ENCODE data around the gene C6orf15.

DNA sequence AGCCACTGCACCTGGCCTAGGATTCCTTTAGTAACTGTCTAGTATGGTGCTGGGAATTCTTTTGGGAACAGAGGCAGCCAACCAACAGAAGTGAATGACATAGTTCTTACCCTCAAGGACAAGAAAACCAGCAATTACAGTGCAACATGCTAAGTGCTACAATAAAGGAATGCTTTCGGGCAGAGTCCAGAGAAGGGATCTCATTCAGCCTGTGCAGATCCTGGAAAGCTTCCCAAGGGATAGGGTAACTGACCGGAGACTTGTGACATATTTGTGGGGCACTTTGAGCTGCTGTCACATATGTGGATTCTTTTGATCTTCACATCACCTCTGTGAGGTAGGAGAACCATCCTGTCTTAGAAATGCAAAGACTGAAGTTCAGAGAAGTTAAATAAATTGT lies 46.8 kb downstream of the C6orf15 start:
- TF ChIP-seq, protein P1, sequence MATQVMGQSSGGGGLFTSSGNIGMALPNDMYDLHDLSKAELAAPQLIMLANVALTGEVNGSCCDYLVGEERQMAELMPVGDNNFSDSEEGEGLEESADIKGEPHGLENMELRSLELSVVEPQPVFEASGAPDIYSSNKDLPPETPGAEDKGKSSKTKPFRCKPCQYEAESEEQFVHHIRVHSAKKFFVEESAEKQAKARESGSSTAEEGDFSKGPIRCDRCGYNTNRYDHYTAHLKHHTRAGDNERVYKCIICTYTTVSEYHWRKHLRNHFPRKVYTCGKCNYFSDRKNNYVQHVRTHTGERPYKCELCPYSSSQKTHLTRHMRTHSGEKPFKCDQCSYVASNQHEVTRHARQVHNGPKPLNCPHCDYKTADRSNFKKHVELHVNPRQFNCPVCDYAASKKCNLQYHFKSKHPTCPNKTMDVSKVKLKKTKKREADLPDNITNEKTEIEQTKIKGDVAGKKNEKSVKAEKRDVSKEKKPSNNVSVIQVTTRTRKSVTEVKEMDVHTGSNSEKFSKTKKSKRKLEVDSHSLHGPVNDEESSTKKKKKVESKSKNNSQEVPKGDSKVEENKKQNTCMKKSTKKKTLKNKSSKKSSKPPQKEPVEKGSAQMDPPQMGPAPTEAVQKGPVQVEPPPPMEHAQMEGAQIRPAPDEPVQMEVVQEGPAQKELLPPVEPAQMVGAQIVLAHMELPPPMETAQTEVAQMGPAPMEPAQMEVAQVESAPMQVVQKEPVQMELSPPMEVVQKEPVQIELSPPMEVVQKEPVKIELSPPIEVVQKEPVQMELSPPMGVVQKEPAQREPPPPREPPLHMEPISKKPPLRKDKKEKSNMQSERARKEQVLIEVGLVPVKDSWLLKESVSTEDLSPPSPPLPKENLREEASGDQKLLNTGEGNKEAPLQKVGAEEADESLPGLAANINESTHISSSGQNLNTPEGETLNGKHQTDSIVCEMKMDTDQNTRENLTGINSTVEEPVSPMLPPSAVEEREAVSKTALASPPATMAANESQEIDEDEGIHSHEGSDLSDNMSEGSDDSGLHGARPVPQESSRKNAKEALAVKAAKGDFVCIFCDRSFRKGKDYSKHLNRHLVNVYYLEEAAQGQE (IDR thresholded peaks at IDR 0.05; ENCODE audit: insufficient read depth in 1 of 2, low read depth in 2 of 2, low read length in 1 of 2) = no peak
- TF ChIP-seq, protein P2, sequence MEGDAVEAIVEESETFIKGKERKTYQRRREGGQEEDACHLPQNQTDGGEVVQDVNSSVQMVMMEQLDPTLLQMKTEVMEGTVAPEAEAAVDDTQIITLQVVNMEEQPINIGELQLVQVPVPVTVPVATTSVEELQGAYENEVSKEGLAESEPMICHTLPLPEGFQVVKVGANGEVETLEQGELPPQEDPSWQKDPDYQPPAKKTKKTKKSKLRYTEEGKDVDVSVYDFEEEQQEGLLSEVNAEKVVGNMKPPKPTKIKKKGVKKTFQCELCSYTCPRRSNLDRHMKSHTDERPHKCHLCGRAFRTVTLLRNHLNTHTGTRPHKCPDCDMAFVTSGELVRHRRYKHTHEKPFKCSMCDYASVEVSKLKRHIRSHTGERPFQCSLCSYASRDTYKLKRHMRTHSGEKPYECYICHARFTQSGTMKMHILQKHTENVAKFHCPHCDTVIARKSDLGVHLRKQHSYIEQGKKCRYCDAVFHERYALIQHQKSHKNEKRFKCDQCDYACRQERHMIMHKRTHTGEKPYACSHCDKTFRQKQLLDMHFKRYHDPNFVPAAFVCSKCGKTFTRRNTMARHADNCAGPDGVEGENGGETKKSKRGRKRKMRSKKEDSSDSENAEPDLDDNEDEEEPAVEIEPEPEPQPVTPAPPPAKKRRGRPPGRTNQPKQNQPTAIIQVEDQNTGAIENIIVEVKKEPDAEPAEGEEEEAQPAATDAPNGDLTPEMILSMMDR (IDR thresholded peaks at IDR 0.05) = no peak
- TF ChIP-seq POLR2AphosphoS5 (IDR thresholded peaks at IDR 0.05; ENCODE audit: low read depth, low read length) (no peak), SIN3A (IDR thresholded peaks at IDR 0.05; ENCODE audit: borderline replicate concordance, insufficient read depth, low read depth, low read length) (no peak), TCF7L2 (IDR thresholded peaks at IDR 0.05; ENCODE audit: low read depth, low read length) (no peak)
